Progenitor cell of endocrine pancreas (in vitro differentiated cells): ENCODE measurements around the gene ZBTB20. TPM values are rescaled to one million over a fixed set of nuclear protein-coding genes. Genes with fewer than 3 reads are reported as not detected.

Experiments
- DNase-seq: peaks from one replicate; pipeline ENCODE4 v3.0.0; 2021; ENCODE audit warnings: low spot score; ENCODE audit not compliant: unreplicated experiment
- H3K27ac Mint-ChIP-seq: 2 replicates; pipeline ENCODE4 v1.8.0; 2021; ENCODE audit warnings: mild to moderate bottlenecking, moderate library complexity, mixed read lengths
- H3K27me3 Mint-ChIP-seq: 2 replicates; pipeline ENCODE4 v1.8.0; 2021; ENCODE audit warnings: mixed read lengths
- H3K36me3 Mint-ChIP-seq: 2 replicates; pipeline ENCODE4 v1.8.0; 2022; ENCODE audit warnings: mixed read lengths; ENCODE audit not compliant: insufficient read depth
- H3K4me1 Mint-ChIP-seq: 2 replicates; pipeline ENCODE4 v1.8.0; 2021; ENCODE audit warnings: low read depth, mixed read lengths
- H3K4me3 Mint-ChIP-seq: 2 replicates; pipeline ENCODE4 v1.8.0; 2021; ENCODE audit warnings: low read depth, mild to moderate bottlenecking, moderate library complexity, mixed read lengths
- H3K9me3 Mint-ChIP-seq: 2 replicates; pipeline ENCODE4 v1.8.0; 2021; ENCODE audit warnings: low read depth, mixed read lengths
- total RNA-seq: library from RNA; stranded (reverse); gene quantifications from 2 replicates; pipeline ENCODE4 v1.2.1, GENCODE V29; 2021
- TF ChIP-seq, protein P1 (sequence below): fragments of 200-600 bp; sonication (generic); IDR thresholded peaks from one replicate; pipeline ENCODE4 v1.5.0; 2021; ENCODE audit warnings: antibody characterized with exemption, mild to moderate bottlenecking; ENCODE audit not compliant: unreplicated experiment

The ZBTB20 gene
- total RNA-seq, 1 donor from 2014 or later: 27.3 TPM

DNA sequence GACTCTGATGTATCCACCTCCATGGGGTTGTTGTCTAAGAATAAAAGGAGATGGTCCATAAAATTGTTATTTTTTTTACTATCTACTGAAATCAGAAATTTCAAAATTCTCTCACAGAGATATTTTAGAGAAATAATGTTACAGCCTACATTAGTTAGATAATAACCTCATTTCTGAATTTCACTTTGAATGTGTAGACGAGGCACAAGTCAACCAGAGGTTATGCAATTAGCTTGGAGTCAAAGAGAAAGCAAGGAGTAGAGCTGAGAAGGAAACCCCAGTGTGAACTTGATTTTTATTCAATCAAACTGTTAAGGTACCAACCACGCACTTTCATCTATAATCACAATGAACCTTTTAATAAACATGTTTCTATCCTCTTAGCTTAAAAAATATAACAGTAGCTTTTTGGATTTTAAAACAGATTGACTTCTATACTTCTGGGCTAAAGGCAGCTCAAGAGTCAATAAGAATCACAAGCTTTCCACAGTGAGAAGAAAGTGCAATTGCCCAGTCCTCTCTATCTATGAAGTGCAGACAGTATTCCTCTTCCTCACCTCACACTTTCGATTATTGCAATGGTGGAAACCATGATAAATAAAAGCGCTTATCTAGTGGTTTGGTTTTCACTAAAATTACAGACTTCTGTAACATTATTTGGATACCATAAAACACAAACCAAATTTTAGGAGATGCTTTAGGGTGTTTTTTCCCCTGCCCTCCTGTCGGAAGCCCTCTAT lies 403.2 kb downstream of the ZBTB20 start:
- DNase-seq: no peak
- no peak overlapping the region for H3K4me3 Mint-ChIP-seq
- no peaks in the 10 kb centered on the region for H3K9me3 Mint-ChIP-seq
- TF ChIP-seq, protein P1, sequence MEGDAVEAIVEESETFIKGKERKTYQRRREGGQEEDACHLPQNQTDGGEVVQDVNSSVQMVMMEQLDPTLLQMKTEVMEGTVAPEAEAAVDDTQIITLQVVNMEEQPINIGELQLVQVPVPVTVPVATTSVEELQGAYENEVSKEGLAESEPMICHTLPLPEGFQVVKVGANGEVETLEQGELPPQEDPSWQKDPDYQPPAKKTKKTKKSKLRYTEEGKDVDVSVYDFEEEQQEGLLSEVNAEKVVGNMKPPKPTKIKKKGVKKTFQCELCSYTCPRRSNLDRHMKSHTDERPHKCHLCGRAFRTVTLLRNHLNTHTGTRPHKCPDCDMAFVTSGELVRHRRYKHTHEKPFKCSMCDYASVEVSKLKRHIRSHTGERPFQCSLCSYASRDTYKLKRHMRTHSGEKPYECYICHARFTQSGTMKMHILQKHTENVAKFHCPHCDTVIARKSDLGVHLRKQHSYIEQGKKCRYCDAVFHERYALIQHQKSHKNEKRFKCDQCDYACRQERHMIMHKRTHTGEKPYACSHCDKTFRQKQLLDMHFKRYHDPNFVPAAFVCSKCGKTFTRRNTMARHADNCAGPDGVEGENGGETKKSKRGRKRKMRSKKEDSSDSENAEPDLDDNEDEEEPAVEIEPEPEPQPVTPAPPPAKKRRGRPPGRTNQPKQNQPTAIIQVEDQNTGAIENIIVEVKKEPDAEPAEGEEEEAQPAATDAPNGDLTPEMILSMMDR: no peak
- peaks cover 14% of the 10 kb centered on the region for H3K4me1 Mint-ChIP-seq
- no peaks in the 10 kb centered on the region for H3K27me3 Mint-ChIP-seq
- H3K36me3 Mint-ChIP-seq: no peaks in the 10 kb centered on the region
- H3K27ac Mint-ChIP-seq: no peak overlapping the region

DNA sequence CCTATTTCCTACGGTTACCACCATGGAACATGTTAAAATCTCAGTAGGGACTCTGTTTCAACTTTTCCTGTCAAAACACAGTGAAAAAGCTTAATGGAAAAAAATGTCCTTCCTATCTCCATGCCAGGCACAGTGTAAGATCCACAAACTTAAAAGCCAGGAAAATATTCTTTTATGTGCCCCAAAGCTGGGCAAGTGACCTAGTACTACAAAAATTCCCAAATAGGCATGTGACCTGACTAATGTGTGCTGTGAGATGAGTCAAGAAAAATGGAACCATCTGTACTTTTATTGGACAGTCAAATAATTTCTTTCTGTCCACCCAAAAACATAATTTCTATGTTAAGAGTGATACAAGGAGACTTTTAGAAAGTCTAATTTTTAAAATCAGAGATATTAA lies 406.0 kb downstream of the ZBTB20 start:
- no peak for DNase-seq
- H3K4me3 Mint-ChIP-seq: no peak overlapping the region
- no peak overlapping the region for H3K27ac Mint-ChIP-seq
- peaks cover 7% of the 10 kb centered on the region for H3K4me1 Mint-ChIP-seq
- TF ChIP-seq, protein P1: no peak
- H3K27me3 Mint-ChIP-seq: no peaks in the 10 kb centered on the region
- no peaks in the 10 kb centered on the region for H3K9me3 Mint-ChIP-seq
- no peaks in the 10 kb centered on the region for H3K36me3 Mint-ChIP-seq

DNA sequence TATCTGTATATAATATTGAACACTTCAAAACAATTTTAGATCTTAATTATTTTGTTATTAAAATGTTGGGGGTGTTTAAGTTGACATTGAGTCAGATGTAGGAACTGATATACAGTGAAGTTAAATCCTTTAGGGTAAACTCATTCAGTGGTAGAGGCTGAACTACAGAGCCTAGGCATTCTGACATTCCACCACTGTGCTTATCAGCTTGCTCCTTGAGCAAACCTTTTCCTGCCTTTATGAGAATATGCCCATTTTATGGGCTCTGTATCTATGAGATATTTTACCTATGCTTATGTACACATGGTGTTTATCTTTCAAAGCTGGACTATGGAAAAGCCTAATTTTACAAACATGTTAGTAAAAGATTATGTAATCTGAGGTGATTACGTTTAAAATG lies 407.5 kb downstream of the ZBTB20 start:
- no peak for DNase-seq
- no peaks in the 10 kb centered on the region for H3K36me3 Mint-ChIP-seq
- TF ChIP-seq, protein P1: no peak
- no peaks in the 10 kb centered on the region for H3K9me3 Mint-ChIP-seq
- H3K4me1 Mint-ChIP-seq: no peaks in the 10 kb centered on the region
- no peaks in the 10 kb centered on the region for H3K27me3 Mint-ChIP-seq
- H3K4me3 Mint-ChIP-seq: no peak overlapping the region
- H3K27ac Mint-ChIP-seq: no peak overlapping the region

DNA sequence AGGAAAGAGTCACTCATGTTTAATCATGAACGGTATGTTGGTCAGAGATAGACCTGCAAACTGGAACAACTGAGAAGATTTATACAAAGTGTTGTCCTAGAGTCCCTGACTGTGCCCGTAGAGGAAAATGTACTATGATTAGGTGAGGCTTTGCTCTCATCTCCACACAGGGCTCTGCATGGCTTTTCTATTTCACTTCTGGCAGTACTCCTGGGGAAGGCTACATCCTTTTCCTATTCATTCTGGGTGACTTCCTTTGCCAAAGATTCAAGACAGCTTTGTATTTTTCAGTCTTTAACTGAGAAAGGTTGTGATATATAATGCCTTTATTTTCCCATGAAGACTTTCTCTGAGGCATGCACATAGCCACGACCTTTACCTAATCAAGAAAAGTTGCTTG lies 414.7 kb downstream of the ZBTB20 start:
- DNase-seq: no peak
- TF ChIP-seq, protein P1: no peak
- Mint-ChIP-seq H3K36me3 (no peaks in the 10 kb centered on the region), H3K9me3 (no peaks in the 10 kb centered on the region), H3K4me1 (no peaks in the 10 kb centered on the region), H3K4me3 (no peak overlapping the region), H3K27me3 (no peaks in the 10 kb centered on the region), H3K27ac (no peak overlapping the region)

DNA sequence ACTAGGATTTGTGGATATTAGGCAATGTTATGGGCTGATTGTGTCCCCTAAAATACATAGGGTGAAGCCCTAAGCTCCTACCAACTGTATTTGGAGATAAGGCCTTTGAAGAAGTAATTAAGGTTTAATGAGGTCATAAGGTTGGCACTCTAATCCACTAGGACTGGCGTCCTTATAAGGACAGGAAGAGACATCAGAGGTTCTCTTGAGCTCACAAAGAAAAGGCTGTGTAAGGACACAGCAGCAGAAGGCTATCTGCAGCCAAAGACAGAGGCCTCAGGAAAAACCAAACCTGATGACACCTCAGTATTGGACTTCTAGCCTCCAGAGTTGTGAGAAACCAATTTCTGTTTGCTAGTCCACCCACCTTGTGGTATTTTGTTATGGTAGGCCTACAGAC lies 416.7 kb downstream of the ZBTB20 start:
- H3K27me3 Mint-ChIP-seq: no peaks in the 10 kb centered on the region
- H3K27ac Mint-ChIP-seq: no peak overlapping the region
- no peak overlapping the region for H3K4me3 Mint-ChIP-seq
- H3K9me3 Mint-ChIP-seq: no peaks in the 10 kb centered on the region
- TF ChIP-seq, protein P1: no peak
- DNase-seq: no peak
- peaks cover 2% of the 10 kb centered on the region for H3K36me3 Mint-ChIP-seq
- peaks cover 2% of the 10 kb centered on the region for H3K4me1 Mint-ChIP-seq
